ENCODE measurements around the gene MAX.

MAX gene, protein sequence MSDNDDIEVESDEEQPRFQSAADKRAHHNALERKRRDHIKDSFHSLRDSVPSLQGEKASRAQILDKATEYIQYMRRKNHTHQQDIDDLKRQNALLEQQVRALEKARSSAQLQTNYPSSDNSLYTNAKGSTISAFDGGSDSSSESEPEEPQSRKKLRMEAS

DNA sequence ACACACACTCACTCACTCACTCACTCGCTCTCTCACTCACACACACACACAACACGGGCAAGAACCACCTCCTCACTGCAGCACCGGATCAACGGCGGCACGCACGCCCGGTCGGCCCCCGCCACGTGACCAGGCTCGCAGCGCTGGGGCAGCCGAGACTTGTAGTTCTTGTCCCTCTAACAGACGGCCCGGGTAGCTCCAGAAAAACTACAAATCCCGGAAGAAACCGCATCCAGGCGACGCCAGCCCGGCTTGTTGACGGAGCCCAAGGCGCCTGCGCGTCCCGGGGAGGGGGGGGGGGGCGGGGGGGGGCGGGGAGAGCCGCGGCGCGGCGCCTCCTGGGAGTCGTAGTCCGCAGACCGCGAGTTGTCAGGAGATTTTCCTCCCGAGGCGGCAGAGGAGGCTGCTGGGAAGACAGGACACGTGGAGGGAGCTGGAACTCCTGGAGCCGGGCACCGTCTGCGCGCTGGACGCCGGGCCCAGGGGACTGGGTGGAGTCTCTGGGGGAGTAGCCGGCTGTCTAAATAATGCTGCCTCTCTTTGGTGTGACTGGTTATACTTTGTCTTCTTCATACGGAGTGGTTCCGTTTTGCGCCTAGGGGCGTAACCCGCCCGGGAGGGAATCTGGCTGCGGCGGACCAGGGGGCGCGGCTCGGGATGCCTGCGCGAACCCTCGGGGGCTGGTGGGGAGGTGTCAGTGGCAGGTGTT is at the start of gene MAX:
Gene MAX (minus strand): TSS at position 77 of the 709 bp plus-strand sequence. CDS start 178 bp downstream, outside the sequence.
- peak; percentile 99 for DNase-seq

DNA sequence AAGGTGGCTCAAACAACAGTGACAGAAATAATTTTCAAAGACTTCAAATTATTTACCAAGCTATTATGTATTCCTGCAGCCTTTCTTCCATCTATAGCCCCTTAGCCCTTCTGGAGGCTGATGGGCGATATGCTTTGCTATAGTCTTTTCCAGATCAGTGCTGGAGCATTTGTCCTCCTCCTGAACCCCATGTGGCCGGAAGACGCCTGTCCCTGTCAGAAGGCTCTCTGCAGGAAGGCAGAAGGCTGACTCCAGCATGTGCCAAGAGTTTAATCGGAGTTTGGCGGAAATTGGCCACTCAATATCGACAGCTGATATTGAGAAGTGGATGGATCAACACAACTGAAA is 49.3 kb upstream of the MAX start:
- no peak for DNase-seq

DNA sequence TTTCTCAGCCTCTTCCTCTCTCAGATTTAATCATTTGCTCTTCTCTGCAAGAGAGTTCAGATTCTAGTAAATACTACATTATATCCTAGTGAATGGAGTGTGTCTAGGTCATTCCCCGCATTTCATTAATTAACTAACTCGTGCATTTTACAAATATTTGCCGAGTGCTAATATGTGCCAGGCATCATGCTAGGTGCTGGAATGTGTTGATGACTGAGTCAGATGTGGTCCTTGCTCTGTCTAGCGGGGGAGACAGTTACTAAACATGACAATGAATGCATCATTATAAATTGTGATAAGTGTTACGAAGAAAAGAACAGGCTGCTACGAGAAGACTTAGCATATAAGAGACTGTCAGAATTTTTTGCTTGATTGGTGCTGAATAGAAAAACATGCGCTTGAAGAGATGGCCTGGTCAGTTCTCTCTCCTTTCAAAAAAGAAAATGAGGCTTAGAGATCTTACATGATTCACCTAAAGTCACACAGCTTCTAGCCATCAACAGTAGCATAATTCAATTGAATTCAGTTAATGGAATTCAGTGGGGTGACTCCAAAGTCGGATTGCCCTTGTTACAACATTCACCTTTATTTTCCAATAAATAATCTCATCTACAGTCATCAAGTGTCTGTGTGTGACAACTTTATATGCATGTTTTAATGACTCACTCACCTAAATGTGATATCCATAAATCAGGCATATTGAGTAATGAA is 48.7 kb upstream of the MAX start:
- DNase-seq: no peak

DNA sequence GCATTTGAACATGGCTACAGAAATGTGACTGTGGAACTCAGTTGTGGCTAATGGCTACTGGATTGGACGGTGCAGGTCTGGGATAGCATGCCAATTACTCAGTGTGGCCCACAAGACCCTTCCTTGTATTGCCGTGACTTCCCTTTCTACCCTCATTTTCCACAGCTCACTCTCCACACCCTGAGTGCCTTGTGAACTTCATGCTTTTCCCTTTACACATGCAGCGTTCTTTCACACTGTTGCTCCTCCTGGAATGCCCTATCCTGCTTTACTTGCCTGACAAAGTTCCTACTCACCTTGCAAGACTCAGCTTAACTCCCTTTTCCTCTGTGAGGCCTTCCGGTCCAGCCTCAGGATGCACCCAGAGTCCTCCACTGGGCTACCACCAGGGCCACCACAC is 46.8 kb upstream of the MAX start:
- no peak for DNase-seq

DNA sequence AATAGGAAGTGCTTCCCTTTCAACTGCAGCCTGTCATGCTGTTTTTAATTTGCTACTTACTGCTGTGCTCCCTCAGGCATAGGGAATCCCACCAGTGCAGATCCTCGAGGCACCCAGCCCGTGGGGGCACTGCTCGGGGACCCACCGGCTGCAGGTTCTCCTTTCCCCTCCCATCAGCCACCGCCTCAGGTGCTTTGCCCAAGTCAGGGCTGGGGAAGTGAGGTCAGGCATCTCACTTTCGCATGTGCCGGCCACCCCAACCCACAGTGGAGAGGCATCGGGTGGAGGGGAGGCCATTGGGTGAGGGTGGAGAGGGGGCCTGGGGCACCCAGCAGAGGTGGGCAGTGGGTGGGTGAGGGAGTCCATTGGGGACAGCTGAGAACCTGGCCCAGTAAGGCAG is 41.9 kb upstream of the MAX start:
- no peak for DNase-seq

DNA sequence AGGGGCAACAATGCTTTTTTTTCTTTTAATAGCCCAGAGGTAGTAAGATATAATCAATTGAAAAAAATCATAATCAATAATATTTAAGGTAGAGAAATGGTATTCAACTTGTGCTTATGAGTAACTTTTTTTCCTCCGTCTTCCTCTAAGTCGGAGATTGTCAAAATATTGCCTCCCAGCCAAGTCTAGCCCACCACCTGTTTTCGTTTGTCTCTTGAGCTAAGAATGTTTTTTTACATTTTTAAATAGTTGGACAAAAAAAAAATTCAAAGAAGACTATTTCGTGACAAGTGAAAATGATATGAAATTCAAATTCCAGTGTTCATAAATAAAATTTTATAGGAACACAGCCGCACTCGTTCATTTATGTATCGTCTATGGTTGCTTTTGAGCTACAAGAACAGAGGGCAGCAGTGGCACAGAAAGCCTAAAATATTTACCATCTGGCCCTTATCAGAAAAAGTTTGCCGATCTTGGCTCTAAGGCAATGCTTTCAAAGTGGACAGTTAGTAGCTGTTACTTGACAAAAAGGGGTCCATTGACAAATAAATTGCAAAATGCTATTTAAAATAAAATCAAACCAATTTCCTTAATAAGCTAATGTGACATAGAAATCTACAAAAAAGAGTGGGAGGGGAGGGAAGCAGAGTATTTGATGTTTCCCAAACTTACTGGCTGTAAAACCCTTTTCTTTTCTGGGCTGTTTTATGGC is 40.8 kb upstream of the MAX start:
- DNase-seq: no peak

DNA sequence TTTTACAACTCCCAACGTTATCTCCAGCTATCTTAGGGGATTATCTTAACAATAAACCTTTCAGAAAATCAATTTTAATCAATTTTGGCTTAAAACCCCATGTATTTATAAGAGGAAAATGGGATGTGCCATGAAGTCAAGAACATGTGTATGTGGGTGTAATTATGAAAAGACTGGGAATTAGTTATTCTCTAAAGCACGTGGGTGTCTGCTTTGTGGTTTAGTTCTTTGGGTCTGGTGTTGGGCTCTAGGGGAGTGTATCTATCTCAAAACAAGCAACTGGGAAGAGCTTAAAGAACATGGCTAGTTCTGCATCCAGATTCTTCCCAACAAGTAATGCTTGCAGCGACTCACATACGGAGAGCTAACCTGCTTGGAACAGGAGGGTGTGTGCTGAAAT is 40.1 kb upstream of the MAX start:
- DNase-seq: no peak

DNA sequence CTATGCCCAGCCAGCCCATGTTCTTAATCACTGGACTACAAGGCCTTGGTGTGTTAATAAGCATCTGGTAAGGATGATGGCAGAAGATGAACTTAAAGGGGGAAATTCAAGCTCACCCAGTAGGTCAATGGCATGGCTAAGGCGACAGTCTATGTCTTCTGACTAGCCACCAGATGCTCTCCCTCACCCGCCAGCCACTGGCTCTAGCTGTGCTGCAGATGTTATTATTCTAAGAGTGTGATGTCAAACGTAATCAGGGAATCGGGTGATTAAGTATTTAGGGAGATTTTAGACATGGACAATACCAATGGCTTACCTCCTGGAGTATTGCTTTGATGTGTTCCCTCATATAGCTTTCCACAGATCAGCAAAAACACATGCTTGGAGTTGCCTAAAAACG is 39.2 kb upstream of the MAX start:
- DNase-seq: no peak

DNA sequence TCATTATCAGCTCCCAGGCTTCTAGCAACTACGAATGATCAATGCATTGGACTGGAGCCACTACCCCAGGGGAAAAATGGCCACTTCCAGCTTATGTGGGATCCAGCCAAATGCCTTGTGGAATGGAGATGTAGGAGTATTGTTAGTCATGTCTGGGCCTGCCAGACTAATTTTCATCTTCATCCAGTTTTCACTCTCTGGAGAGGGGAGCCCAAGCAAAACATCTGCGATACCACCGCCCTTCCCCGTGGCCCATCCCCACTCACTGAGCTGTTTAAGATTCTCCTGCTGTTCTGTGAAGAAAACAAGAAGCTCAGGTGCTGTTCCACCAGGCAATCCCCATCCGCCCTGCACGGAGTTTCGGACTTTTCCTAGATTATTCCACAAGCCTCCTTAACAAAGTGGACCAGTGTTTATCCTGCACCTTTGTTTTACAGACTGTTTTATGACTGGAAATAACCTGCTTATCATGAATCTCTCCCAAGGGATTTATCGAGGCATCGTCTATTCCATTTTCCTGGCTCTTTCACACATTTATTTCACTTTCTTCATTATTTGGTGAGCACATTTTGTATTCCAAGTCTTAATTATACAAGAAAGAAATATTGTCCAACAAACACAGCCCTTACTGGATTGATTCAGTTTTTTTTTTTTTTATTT is 35.5 kb upstream of the MAX start:
- DNase-seq: no peak

DNA sequence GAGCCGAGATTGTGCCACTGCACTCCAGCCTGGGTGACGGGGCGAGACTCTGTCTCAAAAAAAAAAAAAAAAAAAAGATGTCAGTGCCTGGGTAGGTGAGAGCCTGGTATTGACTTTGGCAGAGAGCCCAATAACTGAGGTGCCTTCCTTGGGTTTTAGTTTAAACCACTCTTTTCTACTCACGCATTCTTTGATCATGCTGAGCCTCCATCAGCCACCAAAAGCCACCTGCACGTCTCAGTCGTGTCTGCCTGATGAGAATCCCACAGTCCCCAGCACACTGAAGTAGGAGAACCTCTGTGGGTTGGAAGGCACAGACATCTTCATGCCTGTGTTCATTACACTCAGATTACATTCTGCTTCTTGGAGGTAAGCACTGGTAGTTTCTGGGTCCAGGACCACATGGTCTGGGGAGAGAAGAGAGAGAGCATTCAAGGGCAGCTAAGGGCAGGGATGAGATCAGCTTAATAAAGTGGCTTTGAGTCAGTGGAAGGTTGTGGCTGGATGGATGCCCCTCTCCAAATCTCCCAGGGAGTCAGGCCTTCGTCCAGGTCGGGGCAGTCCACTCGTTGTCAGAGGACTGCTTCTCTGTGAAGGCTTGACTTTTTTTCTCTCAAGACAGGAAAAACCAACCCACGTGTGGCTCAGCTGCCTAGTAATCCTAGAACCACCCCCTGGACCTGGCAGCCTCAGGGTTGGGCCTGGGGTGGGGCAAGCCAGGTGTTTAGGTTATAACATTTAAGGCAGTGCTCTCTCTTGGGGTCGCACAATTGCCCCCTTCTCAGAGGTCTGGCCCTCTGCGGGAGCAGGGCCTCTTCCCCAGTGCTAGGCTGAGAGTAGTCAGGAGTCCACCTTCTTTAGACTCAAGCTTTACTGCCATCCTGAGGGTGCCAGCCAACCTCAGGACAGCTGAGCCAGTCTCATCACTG is 32.6 kb upstream of the MAX start:
- peak; percentile 29 for DNase-seq

DNA sequence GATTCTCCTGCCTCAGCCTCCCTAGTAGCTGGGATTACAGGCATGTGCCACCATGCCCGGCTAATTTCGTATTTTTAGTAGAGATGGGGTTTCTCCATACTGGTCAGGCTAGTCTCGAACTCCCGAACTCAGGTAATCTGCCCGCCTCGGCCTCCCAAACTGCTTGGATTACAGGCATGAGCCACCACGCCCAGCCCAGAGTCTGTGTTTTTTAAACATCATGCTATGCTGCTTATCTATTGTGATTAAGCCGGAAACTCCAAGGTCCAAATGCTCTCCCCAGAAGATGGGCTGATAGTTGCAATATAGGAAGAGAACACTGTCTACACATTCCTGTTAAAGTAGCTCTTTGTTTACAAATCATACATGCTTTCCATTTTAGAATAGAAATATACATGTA is 30.5 kb upstream of the MAX start:
- DNase-seq: no peak

DNA sequence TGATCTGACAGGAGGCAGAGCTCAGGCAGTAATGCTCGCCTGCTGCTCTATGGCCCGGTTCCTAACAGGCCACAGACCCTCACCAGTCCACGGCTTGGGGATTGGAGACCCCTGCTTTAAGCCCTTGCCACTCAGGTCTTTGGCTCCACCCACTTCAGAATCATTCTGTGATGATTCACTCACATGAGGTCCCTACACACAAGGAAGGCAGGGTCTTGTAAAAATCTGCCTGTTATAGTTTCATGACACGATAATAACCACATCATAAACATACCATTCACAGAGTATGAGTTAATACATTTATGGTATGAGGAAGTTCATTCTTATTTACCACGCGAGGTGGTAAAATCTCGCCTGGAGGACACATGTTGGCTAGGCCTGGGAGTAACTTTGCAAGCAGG is 29.0 kb upstream of the MAX start:
- no peak for DNase-seq

DNA sequence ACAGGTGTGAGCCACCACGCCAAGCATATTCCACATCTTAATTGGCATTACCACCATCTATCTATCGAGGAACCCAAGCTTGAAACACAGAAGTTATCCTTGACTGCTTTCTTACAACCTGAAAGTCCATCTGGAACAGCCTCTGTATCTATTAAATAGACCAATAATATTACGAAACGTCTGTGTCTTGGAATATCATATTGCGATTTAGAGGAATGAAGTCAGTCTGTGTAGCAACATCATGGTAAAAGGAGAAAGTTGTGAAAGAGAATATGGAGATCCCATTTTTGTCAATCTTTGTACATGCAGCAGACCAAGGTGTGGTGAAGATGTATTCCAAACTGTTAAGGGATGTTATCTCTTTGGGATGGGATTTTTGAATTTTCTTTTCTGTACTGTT is 25.8 kb upstream of the MAX start:
- DNase-seq: no peak

DNA sequence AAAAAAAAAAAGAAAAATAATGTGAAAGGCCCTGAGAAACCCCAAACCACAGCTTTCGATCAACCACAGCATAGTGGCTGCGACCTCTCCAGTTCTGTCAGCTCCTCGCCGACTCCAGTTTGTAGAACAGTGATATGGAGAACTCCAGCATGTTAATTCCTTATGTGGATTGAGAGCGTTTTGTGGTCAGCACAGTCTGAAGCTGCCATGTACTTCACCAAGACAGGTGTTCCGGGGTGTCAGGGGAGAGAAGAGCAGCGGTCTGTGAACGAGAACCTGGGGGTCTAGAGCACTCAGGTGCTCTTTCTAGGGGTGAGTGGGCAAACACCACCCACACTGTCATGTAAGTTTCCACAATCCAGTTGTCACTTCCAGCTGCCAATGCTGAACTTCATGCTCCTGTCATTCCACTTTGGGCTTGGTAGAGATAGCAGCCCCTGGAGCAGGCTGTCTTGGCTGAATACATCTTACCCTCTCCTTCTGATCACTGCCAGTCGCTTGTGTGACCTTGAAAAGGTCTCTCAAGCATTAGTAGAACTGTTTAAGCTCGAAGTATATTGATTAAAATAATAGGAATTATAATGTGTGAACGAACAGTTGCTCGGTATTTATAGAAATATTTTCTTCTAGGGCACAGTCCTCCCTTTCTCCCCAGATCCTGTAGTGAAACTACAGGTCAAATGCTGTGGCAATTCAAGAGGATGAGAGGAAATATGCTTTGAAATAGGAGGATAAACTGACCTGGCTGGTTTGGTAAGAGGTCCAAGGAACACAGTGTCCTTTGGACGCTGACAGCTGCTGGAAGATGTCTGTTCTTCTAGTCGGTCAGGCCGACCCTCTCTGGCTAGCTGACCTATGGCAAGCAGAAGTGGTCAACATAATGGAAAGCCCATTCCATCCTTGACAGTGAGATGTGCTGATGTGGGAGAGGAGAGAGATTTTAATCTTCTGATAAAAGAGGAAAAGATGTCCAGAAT is 15.7 kb upstream of the MAX start:
- DNase-seq: peak; percentile 57

DNA sequence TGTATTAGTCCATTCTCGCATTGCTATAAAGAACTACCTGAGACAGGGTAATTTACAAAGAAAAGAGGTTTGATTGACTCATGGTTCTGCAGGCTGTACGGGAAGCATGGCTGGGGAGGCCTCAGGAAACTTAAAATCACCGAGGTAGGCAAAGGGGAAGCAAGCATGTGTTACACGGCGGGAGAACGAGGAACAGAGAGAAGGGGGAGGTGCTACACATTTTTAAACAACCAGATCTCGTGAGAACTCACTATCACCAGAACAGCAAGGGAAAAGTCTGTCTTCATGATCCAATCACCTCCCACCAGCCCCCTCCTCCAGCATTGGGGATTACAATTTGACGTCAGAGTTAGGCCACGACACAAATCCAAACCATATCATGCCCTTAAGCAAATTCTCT is 13.3 kb upstream of the MAX start:
- no peak for DNase-seq

DNA sequence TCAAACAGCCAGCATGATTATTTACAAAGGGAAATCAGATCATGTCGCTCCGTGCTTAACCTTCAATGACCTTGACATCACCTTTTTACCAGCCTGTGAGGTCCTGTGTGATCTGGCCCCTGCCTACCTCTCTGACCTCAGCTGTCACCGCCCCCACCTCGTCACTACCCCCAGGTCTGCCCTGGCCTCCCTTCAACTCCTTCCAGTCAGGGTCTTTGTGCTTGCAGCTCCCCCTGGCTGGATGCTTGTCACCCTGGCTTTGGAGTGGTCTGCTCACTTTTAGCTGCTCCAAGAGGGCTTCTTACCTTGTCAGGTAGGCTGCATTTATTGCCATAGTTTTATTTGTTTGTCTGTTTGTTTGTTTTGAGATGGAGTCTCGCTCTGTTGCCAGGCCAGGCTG is 8.2 kb upstream of the MAX start:
- no peak for DNase-seq

DNA sequence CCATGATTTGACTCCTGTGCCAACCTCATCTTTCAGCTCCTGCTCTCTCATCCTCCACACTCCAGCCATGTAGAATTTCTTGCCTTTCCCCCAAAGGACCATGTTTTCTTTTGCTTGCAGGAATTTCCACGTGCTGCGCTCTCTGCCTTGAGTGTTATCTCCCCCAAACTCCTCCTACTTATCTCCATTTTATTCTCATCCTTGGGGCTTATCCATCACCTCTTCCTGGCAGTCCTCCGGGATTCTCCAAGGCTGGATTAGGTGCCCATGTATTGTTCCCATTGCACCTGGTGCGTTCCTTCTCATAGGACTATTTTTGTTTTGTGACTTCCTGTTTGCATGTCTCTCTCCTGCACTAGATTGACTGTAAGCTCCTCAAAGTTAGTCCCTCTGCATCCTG is 7.0 kb upstream of the MAX start:
- no peak for DNase-seq

DNA sequence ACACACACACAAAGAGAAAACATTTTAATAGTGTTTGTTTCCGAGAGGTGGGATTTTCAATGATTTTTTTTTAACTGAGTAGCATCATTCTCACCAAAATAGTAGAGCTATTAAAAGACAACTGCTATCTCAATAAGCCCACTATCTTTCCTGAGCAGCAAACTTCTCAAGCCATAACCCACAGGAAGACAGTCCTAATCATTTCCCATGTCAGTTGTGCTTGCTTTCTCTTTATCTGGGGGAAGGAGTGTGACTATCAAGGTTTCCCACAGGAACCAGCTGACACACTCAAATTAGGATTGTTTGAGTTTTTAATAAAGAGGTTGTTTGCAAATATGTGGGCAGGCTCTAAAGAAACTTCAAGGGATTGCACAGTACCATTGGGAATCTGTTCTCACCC is 4.9 kb upstream of the MAX start:
- no peak for DNase-seq

DNA sequence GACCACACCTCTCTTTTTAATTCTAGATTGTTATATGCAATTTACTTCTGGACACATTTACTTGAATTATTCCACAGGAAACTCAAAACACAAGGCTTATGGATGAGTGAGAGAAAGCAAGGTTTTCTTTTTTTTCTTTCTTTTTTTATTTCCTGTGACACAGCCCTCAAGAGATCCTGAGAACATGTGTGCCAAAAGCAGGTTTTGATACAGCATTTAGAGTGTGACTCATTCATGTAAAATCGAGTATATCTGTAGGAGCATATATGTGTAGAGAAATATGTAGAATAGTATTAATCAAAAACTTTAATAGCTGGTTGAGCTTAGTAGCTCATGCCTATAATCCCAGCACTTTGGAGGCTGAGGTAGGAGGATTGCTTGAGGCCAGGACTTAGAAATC is 4.4 kb upstream of the MAX start:
- no peak for DNase-seq

DNA sequence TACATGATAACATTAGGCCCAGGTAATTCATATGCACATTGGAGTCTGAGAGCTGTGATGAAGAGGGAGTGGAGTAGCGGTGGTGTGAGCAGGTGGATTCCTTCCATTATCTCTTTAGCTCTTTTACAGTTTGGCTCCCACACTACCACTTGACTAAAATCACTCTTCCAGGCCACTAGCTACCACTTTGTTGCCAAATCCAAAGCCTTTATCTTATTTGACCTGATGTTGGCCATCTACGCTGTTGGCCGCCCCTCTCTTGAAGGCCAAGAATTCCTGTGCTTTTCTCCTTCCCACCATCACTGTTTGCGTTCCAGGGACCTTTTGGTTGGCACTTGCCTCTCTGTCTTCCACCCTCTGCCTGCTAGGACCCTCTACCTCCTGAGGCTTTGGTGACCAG is 4.0 kb upstream of the MAX start:
- no peak for DNase-seq

DNA sequence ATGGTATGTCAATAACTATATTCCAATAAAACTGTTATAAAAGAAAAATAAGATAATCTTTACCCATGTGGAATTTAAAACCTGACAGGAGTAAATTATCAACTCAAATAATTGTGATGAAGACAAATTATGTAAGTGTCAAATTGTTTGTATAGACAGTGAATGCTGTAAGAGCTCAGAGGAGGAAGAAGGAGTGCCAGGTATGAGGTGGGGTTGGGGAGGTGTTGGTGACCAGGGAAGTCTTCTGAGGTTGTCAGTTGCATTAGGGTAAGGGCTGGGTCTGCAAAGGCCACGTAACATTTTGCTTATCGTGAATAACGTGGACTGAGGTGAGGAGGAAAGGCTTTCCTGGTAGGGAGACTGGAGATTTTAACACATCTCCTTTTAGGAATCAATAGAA is 2.5 kb upstream of the MAX start:
- no peak for DNase-seq
